ENCODE measurements around the gene ZNF740.

ZNF740 gene

DNA sequence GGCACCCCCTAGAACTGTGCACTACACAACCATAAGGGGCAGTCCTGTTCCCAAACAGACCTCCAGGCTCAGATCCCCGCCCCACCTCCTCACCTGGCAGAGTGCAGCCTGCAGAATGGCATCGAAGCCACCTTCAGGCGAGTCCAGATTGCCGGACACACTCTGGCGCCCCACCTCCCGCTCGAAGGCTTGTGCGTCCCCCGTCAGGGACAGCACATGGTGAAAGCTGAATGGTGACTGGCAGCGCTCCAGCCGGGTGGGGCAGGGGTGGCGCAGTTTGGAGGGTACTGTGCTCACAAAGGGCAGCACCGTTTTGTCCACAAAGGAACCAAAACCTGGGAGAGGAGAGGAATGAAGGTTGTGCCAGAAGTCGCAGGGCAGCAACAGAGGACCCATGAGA lies 16.0 kb downstream of the ZNF740 start:
- no peak for TF ChIP-seq CTCF (IDR thresholded peaks at IDR 0.05; ENCODE audit: low read depth, low read length)
- no peak for DNase-seq (ENCODE audit: extremely low read depth, low read depth)

GRCh38 chr12:53197011-53197640 lies 16.6 kb downstream of the ZNF740 start:
- no peak for DNase-seq (ENCODE audit: extremely low read depth, low read depth)

DNA sequence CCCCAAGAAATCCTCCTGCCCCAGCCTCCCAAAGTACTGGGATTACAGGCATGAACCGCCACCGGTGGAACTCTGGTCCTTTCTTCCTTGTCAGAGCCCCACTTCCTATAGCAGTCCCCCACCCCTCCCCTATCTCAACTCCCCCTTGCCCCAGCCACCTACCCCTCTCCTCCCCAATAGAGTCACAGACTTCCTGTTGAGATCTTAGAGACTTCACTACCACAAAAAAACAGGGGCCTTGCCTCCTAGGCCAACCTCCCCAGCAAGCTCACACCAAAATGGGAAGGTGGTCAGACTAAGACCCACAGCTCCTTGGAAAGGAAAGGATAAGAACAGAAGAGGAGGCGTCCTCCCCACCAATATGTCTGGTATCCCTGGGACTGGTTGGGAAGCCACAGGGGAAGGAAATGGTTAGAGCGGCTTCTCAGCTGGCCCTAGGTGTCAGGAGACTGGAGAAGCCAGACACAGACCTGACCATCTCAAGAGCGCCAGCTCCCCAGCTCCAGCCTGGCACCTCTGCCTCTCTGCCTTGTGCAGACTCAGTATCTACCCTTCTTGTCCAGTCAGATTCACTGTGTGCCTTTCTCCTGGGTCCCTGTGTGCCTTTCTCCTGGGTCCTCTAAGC lies 18.1 kb downstream of the ZNF740 start:
- DNase-seq (ENCODE audit: extremely low read depth, low read depth) = no peak

More at GRCh38 chr12:53197011-53197640, 16.6 kb downstream of the ZNF740 start:
- TF ChIP-seq CTCF (IDR thresholded peaks at IDR 0.05; ENCODE audit: low read depth, low read length) = no peak

DNA sequence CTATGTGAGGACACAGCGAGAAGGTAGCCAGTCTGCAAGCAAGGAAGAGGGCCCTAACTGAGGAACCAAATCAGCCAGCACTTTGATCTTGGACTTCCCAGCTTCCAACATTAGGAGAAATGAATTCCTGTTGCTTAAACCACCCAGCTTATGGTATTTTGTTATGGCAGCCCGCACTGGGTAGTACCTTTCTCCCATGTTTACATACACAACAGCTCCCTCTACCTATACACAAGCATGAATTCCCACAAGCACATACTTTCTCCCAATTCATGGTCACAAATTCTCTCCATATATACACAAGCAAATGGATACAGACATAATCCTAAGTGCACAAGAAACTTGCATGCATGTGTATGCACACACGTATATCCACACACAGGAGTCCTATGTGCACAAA lies 19.2 kb downstream of the ZNF740 start:
- no peak for TF ChIP-seq CTCF (IDR thresholded peaks at IDR 0.05; ENCODE audit: low read depth, low read length)
- DNase-seq (ENCODE audit: extremely low read depth, low read depth) = no peak

More for the DNA sequence above, 18.1 kb downstream of the ZNF740 start:
- no peak for TF ChIP-seq CTCF (IDR thresholded peaks at IDR 0.05; ENCODE audit: low read depth, low read length)

DNA sequence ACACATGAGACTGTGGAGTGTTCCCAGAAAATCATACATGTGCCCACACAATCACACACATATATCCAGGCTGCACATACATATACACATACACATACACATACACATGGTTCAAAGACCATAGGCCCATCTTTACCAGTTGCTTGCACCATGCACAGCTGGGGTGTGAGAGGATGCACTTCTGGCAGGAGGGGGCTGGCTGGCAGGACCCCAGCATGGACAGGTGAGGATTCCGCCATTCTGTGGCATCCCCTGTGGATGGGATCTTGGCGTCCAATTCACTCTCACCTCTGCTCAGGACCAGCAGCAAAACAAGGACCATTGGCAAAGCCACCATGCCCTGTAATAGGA lies 19.6 kb downstream of the ZNF740 start:
- no peak for TF ChIP-seq CTCF (IDR thresholded peaks at IDR 0.05; ENCODE audit: low read depth, low read length)
- DNase-seq (ENCODE audit: extremely low read depth, low read depth) = no peak

- DNase-seq (ENCODE audit: extremely low read depth, low read depth) = no peak
- TF ChIP-seq CTCF (IDR thresholded peaks at IDR 0.05; ENCODE audit: low read depth, low read length) = no peak
Observed at GRCh38 chr12:53200458-53201176, 20.1 kb downstream of the ZNF740 start.

DNA sequence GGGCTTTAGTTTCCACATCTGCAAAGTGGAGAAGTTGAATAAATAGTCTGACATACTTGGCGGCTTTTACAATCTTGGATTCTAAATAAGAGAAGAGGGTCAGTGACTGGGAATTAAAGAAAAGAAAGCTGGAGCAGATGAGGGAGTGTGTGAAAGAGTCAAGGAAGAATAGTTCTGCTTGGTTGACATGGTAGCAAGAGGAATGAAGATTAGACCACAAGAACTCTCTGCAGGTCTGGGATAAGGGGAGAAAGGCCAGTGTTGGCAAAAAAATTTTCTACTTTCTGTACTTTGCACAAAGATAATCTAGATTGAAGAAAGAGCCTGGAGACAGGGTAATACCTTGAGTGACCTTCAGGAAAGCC lies 20.6 kb downstream of the ZNF740 start:
- TF ChIP-seq CTCF (IDR thresholded peaks at IDR 0.05; ENCODE audit: low read depth, low read length) = no peak
- no peak for DNase-seq (ENCODE audit: extremely low read depth, low read depth)
